B cell (primary cell): ENCODE data around the gene RAD23A. TPM values are rescaled to one million over a fixed set of nuclear protein-coding genes. Genes with fewer than 3 reads are reported as not detected.

ENCODE experiments used
- ATAC-seq: fragments of 200-7000 bp; cut with Tn5 transposase; one replicate; pipeline ENCODE4 v1.10.0; 2021; ENCODE audit warnings: low read depth, mild to moderate bottlenecking, moderate number of reproducible peaks, moderate library complexity
- CTCF ChIA-PET: fragments of 350-600 bp; sonication (Branson Sonifier 250); formaldehyde crosslinking; loops from one replicate; lab custom pipeline; 2021; ENCODE audit warnings: antibody characterized with exemption, inconsistent platforms; lab: Charles Lee
- POLR2A ChIA-PET: fragments of 350-600 bp; sonication (Branson Sonifier 250); formaldehyde crosslinking; loops from one replicate; lab custom pipeline; 2021; ENCODE audit warnings: antibody characterized with exemption; lab: Charles Lee
- DNase-seq: peaks from one replicate; pipeline ENCODE4 v3.0.0; 2013
- H2AFZ ChIP-seq: 2 replicates; pipeline ENCODE4 v1.6.1; 2012; ENCODE audit warnings: mild to moderate bottlenecking, low read depth, low read length; ENCODE audit not compliant: insufficient read depth, poor library complexity, severe bottlenecking
- H3K27ac ChIP-seq, 2 donors: 1 replicate in 1 of 2; 2 replicates in 1 of 2; pipeline ENCODE4 v1.5.1; 2012 to 2013; ENCODE audit warnings: low read length in 2 of 2, mild to moderate bottlenecking in 2 of 2, moderate library complexity in 1 of 2
- H3K27me3 ChIP-seq, 4 experiments: fragments of 200-600 bp in 1 of 4; sonication (generic) in 1 of 4; replicated peaks in 1 of 4; 1 replicate in 2 of 4; 2 replicates in 2 of 4; pipeline versions ENCODE4 v1.6.1 to v1.7.0; 2013 to 2016; ENCODE audit warnings: low read length in 3 of 4, mild to moderate bottlenecking in 2 of 4, mixed read lengths in 1 of 4, moderate library complexity in 1 of 4; ENCODE audit not compliant: insufficient read depth in 4 of 4, control insufficient read depth in 3 of 4; ENCODE audit errors: control extremely low read depth in 1 of 4
- H3K36me3 ChIP-seq, 2 experiments: replicated peaks in 1 of 2; 1 replicate in 1 of 2; 2 replicates in 1 of 2; pipeline versions ENCODE4 v1.6.1 to v1.7.1; 2013; ENCODE audit warnings: low read length in 1 of 2; ENCODE audit not compliant: insufficient read depth in 2 of 2, control insufficient read depth in 1 of 2; ENCODE audit errors: control extremely low read depth in 1 of 2, extremely low read depth in 1 of 2
- H3K4me1 ChIP-seq, 2 donors: fragments of 200-600 bp in 1 of 2; sonication (generic) in 1 of 2; 1 replicate in 1 of 2; 2 replicates in 1 of 2; pipeline versions ENCODE4 v1.5.1 to v1.6.1; 2013 to 2017; ENCODE audit warnings: low read length in 2 of 2; ENCODE audit not compliant: control insufficient read depth in 2 of 2, insufficient read depth in 2 of 2
- H3K4me2 ChIP-seq: replicated peaks from 2 replicates; pipeline ENCODE3; 2012; ENCODE audit warnings: mild to moderate bottlenecking, low read depth, low read length; ENCODE audit not compliant: poor library complexity, severe bottlenecking
- H3K4me3 ChIP-seq, 5 experiments: fragments of 200-600 bp in 1 of 5; sonication (generic) in 1 of 5; 1 replicate in 3 of 5; 2 replicates in 2 of 5; pipeline versions ENCODE4 v1.5.1 to v1.7.0; 2011 to 2016; ENCODE audit warnings: low read length in 4 of 5, mild to moderate bottlenecking in 4 of 5, low read depth in 2 of 5, control low read depth in 1 of 5, moderate library complexity in 1 of 5; ENCODE audit not compliant: insufficient read depth in 1 of 5; ENCODE audit errors: control extremely low read depth in 1 of 5, extremely low read depth in 1 of 5
- H3K79me2 ChIP-seq: fragments of 200-600 bp; sonication (generic); one replicate; pipeline ENCODE4 v1.6.0; 2016; ENCODE audit warnings: low read length; ENCODE audit not compliant: control insufficient read depth, insufficient read depth
- H3K9ac ChIP-seq: fragments of 200-600 bp; sonication (generic); 2 replicates; pipeline ENCODE4 v1.6.1; 2017; ENCODE audit warnings: mild to moderate bottlenecking, low read length, moderate library complexity
- H3K9me3 ChIP-seq, 3 donors: one replicate each; pipeline versions ENCODE4 v1.6.1 to v1.7.1; 2013; ENCODE audit warnings: low read length in 2 of 3; ENCODE audit not compliant: control insufficient read depth in 2 of 3, insufficient read depth in 1 of 3; ENCODE audit errors: control extremely low read depth in 1 of 3
- H4K20me1 ChIP-seq: 2 replicates; pipeline ENCODE4 v1.6.0; 2012; ENCODE audit warnings: mild to moderate bottlenecking, low read length; ENCODE audit not compliant: insufficient read depth, control insufficient read depth, poor library complexity, severe bottlenecking
- H3K27ac Mint-ChIP-seq: one replicate; pipeline ENCODE4 v1.8.0; 2021; ENCODE audit warnings: mixed read lengths
- H3K27me3 Mint-ChIP-seq: one replicate; pipeline ENCODE4 v1.8.0; 2021; ENCODE audit warnings: mixed read lengths
- H3K4me1 Mint-ChIP-seq: one replicate; pipeline ENCODE4 v1.8.0; 2021; ENCODE audit warnings: mixed read lengths
- H3K4me3 Mint-ChIP-seq: one replicate; pipeline ENCODE4 v1.8.0; 2021; ENCODE audit warnings: mixed read lengths
- H3K9me3 Mint-ChIP-seq: one replicate; pipeline ENCODE4 v1.8.0; 2022; ENCODE audit warnings: mixed read lengths; ENCODE audit not compliant: insufficient read depth
- EZH2 ChIP-seq: IDR thresholded peaks from 2 replicates; pipeline ENCODE4 v1.6.1; 2012; ENCODE audit warnings: borderline replicate concordance, low read depth, mild to moderate bottlenecking, moderate library complexity, low read length; ENCODE audit not compliant: insufficient read depth, poor library complexity, severe bottlenecking
- WGBS: methylation state at CpG from one replicate; pipeline ENCODE4 v1.1.5; 2013; ENCODE audit warnings: missing lambda C conversion rate; ENCODE audit not compliant: insufficient coverage; 5-methylcytosine and 5-hydroxymethylcytosine counted together
- intact Hi-C: fragments of 100-400 bp; cut with micrococcal nuclease; formaldehyde crosslinking; loops from one replicate; pipeline ENCODE4 v1.10.0; 2022
- polyA plus RNA-seq: library from polyadenylated mRNA; depleted of rRNA; stranded (reverse); fragments of >200 nt; gene quantifications from 2 replicates; pipeline ENCODE4 v1.2.3, GENCODE V29; 2012
- total RNA-seq, 2 donors: library from RNA; stranded (reverse); fragments of 120-200 nt in 1 of 2; gene quantifications; 1 replicate in 1 of 2; 2 replicates in 1 of 2; pipeline versions ENCODE4 v1.2.3 to v1.2.4, GENCODE V29; 2013 to 2022
- TF ChIP-seq, protein P1 (sequence below): fragments of 200-600 bp; IDR thresholded peaks from one replicate; pipeline ENCODE4 v1.8.0; 2022; ENCODE audit warnings: antibody characterized with exemption, mild to moderate bottlenecking

RAD23A gene
- total and polyA plus RNA-seq, 2 donors (not counting 1 experiment from before 2014, with no cell fraction given), result 100 to 106 TPM

DNA sequence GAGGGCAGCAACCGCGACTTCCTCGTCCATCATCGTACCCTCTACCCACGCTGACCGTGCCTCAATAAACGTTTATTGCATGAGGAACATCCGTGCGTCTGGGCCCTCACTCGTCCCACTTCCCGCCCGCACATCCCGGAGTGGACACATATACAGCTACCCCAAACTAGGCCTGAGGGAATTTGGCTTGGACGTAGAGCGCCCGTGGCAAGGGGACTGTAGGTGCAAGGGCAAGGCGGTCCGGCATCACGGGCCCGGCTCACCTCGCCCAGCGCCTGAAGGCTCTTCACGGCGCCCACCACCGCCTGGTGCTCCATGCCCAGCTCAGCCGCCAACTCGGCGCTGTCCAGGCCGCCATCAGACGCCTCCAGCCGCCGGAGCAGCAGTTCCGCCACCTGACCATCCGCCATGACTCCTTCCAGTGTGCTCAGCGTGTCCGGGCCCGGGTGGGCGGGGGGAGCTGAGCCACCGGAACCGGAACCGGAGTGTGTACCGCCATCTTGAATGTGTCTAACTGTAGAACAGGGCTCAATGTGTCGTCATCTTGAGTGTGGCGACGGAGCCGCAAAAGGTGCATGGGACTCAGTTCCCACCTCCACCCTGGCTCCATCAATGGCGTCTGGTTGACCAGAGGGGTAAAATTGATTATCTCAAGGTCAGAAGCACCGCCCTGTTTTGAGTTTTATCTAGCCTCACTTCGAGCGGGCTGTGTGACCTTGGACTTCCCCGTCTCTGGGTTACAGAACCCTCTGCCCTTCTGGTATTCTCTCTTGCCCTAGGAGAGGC lies 12.2 kb upstream of the RAD23A start, which contains the start of gene FARSA:
Gene FARSA, minus strand, starts transcription at position 425 of the 786 bp plus-strand sequence. Its CDS starts 15 bp downstream, at position 410.
- DNase-seq (peak; percentile 93), ATAC-seq (peak; percentile 56)
- Mint-ChIP-seq H3K27ac (peak within 1 kb of the TSS; percentile 83), H3K27me3 (no peaks in the 10 kb centered on the region), H3K4me3 (peak within 1 kb of the TSS; percentile 90), H3K4me1 (peaks cover 42% of the 10 kb centered on the region), H3K9me3 (no peaks in the 10 kb centered on the region)
- TF ChIP-seq, protein P1, sequence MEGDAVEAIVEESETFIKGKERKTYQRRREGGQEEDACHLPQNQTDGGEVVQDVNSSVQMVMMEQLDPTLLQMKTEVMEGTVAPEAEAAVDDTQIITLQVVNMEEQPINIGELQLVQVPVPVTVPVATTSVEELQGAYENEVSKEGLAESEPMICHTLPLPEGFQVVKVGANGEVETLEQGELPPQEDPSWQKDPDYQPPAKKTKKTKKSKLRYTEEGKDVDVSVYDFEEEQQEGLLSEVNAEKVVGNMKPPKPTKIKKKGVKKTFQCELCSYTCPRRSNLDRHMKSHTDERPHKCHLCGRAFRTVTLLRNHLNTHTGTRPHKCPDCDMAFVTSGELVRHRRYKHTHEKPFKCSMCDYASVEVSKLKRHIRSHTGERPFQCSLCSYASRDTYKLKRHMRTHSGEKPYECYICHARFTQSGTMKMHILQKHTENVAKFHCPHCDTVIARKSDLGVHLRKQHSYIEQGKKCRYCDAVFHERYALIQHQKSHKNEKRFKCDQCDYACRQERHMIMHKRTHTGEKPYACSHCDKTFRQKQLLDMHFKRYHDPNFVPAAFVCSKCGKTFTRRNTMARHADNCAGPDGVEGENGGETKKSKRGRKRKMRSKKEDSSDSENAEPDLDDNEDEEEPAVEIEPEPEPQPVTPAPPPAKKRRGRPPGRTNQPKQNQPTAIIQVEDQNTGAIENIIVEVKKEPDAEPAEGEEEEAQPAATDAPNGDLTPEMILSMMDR, result no peak
- no peak for TF ChIP-seq EZH2
- Histone ChIP-seq H3K27me3 (no peaks in the 10 kb centered on the region), H3K27ac (peak within 1 kb of the TSS; percentile 53 to 73), H3K79me2 (peaks cover 55% of the 10 kb centered on the region), H3K4me1 (peaks cover 29 to 42% of the 10 kb centered on the region in 2 donors), H3K4me3 (peak within 1 kb of the TSS; percentile 73 to 94 (median 88)), H3K36me3 (peaks cover 5 to 22% of the 10 kb centered on the region in 2 experiments), H4K20me1 (peaks cover 23% of the 10 kb centered on the region), H2AFZ (peak within 1 kb of the TSS; percentile 84), H3K9me3 (no peaks in the 10 kb centered on the region), H3K9ac (peak within 1 kb of the TSS; percentile 88), H3K4me2 (peak within 1 kb of the TSS; percentile 86)
- CTCF ChIA-PET, result interaction anchor here (0.6 to 2.9 kb wide), 9 partner anchors 13 to 167 kb away, joined by 3 to 9 read pairs (median 4); no protein-coding TSS in a partner anchor
- intact Hi-C loops, result loop anchor here (1.0 kb wide), 2 partner anchors 12 to 42 kb away; partner anchors contain the start of genes GCDH and RAD23A
- POLR2A ChIA-PET, result interaction anchor here (0.6 to 1.5 kb wide), 6 partner anchors 9 to 139 kb away, joined by 3 to 7 read pairs (median 4); partner anchors contain the start of gene SYCE2
- WGBS, result under 1% methylated on average over 51 of the region's 51 CpGs
